H9 (cell line): ENCODE data around the gene XPNPEP2. TPM values are rescaled to one million over a fixed set of nuclear protein-coding genes. Genes with fewer than 3 reads are reported as not detected.

Experiments used
- DNase-seq: peaks from one replicate; pipeline ENCODE4 v3.0.0-alpha.2; 2017
- H2AFZ ChIP-seq: one replicate; pipeline ENCODE4 v1.6.1; 2013; ENCODE audit warnings: mild to moderate bottlenecking, low read length, control low read depth, moderate library complexity
- H2AK5ac ChIP-seq: 2 replicates; pipeline ENCODE4 v1.6.1; 2013; ENCODE audit warnings: low read length, control low read depth, mixed read lengths; ENCODE audit not compliant: insufficient read length
- H2BK120ac ChIP-seq: one replicate; pipeline ENCODE4 v1.6.1; 2013; ENCODE audit warnings: low read depth, mild to moderate bottlenecking, low read length, control low read depth, inconsistent platforms; ENCODE audit not compliant: poor library complexity, severe bottlenecking
- H2BK12ac ChIP-seq: 2 replicates; pipeline ENCODE4 v1.6.1; 2013; ENCODE audit warnings: low read length, control low read depth, mixed read lengths, low read depth; ENCODE audit not compliant: insufficient read length
- H2BK15ac ChIP-seq: 2 replicates; pipeline ENCODE4 v1.6.1; 2013; ENCODE audit warnings: low read depth, low read length, control low read depth
- H2BK20ac ChIP-seq: one replicate; pipeline ENCODE4 v1.6.1; 2013; ENCODE audit warnings: low read depth, mild to moderate bottlenecking, low read length, control low read depth, inconsistent platforms; ENCODE audit not compliant: poor library complexity, severe bottlenecking
- H2BK5ac ChIP-seq: 2 replicates; pipeline ENCODE4 v1.6.1; 2013; ENCODE audit warnings: low read length, control low read depth, mixed read lengths; ENCODE audit not compliant: insufficient read length
- H3K14ac ChIP-seq: 2 replicates; pipeline ENCODE4 v1.6.1; 2013; ENCODE audit warnings: low read length, control low read depth; ENCODE audit not compliant: insufficient read depth
- H3K18ac ChIP-seq: 2 replicates; pipeline ENCODE4 v1.6.1; 2013; ENCODE audit warnings: low read depth, mild to moderate bottlenecking, mixed read lengths, low read length, control low read depth; ENCODE audit not compliant: insufficient read length
- H3K23ac ChIP-seq: 2 replicates; pipeline ENCODE4 v1.6.1; 2013; ENCODE audit warnings: low read length, control low read depth, mixed read lengths, low read depth; ENCODE audit not compliant: insufficient read length
- H3K23me2 ChIP-seq: 2 replicates; pipeline ENCODE4 v1.6.1; 2013; ENCODE audit warnings: low read depth, mild to moderate bottlenecking, mixed read lengths, low read length, control low read depth; ENCODE audit not compliant: insufficient read length, poor library complexity, severe bottlenecking
- H3K27ac ChIP-seq: 2 replicates; pipeline ENCODE4 v1.5.1; 2013; ENCODE audit warnings: low read length, control low read depth, mixed read lengths, low read depth; ENCODE audit not compliant: insufficient read length
- H3K27me3 ChIP-seq: 2 replicates; pipeline ENCODE4 v1.6.1; 2013; ENCODE audit warnings: low read length, control low read depth, inconsistent platforms; ENCODE audit not compliant: insufficient read depth
- H3K4ac ChIP-seq: 2 replicates; pipeline ENCODE4 v1.6.1; 2013; ENCODE audit warnings: low read depth, mild to moderate bottlenecking, control low read depth, inconsistent platforms, low read length, moderate library complexity
- H3K4me1 ChIP-seq: 2 replicates; pipeline ENCODE4 v1.6.1; 2013; ENCODE audit warnings: low read length, control low read depth, inconsistent platforms; ENCODE audit not compliant: insufficient read depth
- H3K4me2 ChIP-seq: 2 replicates; pipeline ENCODE4 v1.6.1; 2013; ENCODE audit warnings: low read length, control low read depth, mixed read lengths; ENCODE audit not compliant: insufficient read length, insufficient read depth
- H3K56ac ChIP-seq: 2 replicates; pipeline ENCODE4 v1.6.1; 2013; ENCODE audit warnings: low read depth, mild to moderate bottlenecking, mixed read lengths, low read length, control low read depth; ENCODE audit not compliant: insufficient read length
- H3K79me1 ChIP-seq: 2 replicates; pipeline ENCODE4 v1.6.1; 2013; ENCODE audit warnings: low read depth, mild to moderate bottlenecking, moderate library complexity, low read length, control low read depth, inconsistent platforms; ENCODE audit not compliant: insufficient read depth, poor library complexity, severe bottlenecking
- H3K79me2 ChIP-seq: 2 replicates; pipeline ENCODE4 v1.6.1; 2013; ENCODE audit warnings: low read length, control low read depth, inconsistent platforms; ENCODE audit not compliant: insufficient read depth
- H3K9ac ChIP-seq: 2 replicates; pipeline ENCODE4 v1.6.1; 2013; ENCODE audit warnings: low read length, control low read depth, mixed read lengths; ENCODE audit not compliant: insufficient read length; ENCODE audit errors: extremely low read depth
- H3K9me3 ChIP-seq: one replicate; pipeline ENCODE4 v1.6.1; 2013; ENCODE audit warnings: low read depth, low read length, inconsistent platforms; ENCODE audit not compliant: control insufficient read depth
- H3T11ph ChIP-seq: one replicate; pipeline ENCODE4 v1.6.1; 2013; ENCODE audit warnings: mild to moderate bottlenecking, low read length, control low read depth, inconsistent platforms
- H4K20me1 ChIP-seq: one replicate; pipeline ENCODE4 v1.6.1; 2013; ENCODE audit not compliant: control insufficient read depth, insufficient read length, insufficient read depth
- H4K5ac ChIP-seq: 2 replicates; pipeline ENCODE4 v1.6.1; 2013; ENCODE audit warnings: low read depth, mild to moderate bottlenecking, mixed read lengths, low read length, control low read depth; ENCODE audit not compliant: insufficient read length
- H4K8ac ChIP-seq: replicated peaks from 2 replicates; pipeline ENCODE4 v1.6.1; 2013; ENCODE audit warnings: low read length, control low read depth, mixed read lengths, low read depth; ENCODE audit not compliant: insufficient read length
- H4K91ac ChIP-seq: 2 replicates; pipeline ENCODE4 v1.6.1; 2013; ENCODE audit warnings: low read depth, mild to moderate bottlenecking, moderate library complexity, mixed read lengths, low read length, control low read depth; ENCODE audit not compliant: insufficient read length
- H3K27ac Mint-ChIP-seq, 3 experiments: 2 replicates in 2 of 3; 3 replicates in 1 of 3; pipeline ENCODE4 v1.8.0; 2020 to 2021; ENCODE audit warnings: mixed read lengths in 3 of 3, mild to moderate bottlenecking in 1 of 3, moderate library complexity in 1 of 3
- H3K27me3 Mint-ChIP-seq: 2 replicates; pipeline ENCODE4 v1.8.0; 2021; ENCODE audit warnings: low read depth, mild to moderate bottlenecking, moderate library complexity, mixed read lengths
- H3K36me3 Mint-ChIP-seq, 3 experiments: 2 replicates in 2 of 3; 3 replicates in 1 of 3; pipeline ENCODE4 v1.8.0; 2020 to 2021; ENCODE audit warnings: low read depth in 3 of 3, mixed read lengths in 3 of 3; ENCODE audit not compliant: insufficient read depth in 1 of 3
- H3K4me1 Mint-ChIP-seq, 2 experiments: 2 replicates each; pipeline ENCODE4 v1.8.0; 2020; ENCODE audit warnings: mixed read lengths in 2 of 2
- H3K4me3 Mint-ChIP-seq, 2 experiments: 2 replicates in 1 of 2; 3 replicates in 1 of 2; pipeline ENCODE4 v1.8.0; 2020 to 2021; ENCODE audit warnings: mild to moderate bottlenecking in 2 of 2, mixed read lengths in 2 of 2, moderate library complexity in 1 of 2
- H3K9me3 Mint-ChIP-seq, 2 experiments: 2 replicates in 1 of 2; 3 replicates in 1 of 2; pipeline ENCODE4 v1.8.0; 2020; ENCODE audit warnings: mild to moderate bottlenecking in 2 of 2, mixed read lengths in 2 of 2, moderate library complexity in 1 of 2
- WGBS: extraction: QIAGEN DNeasy Blood & Tissue Kit; methylation state at CpG from one replicate; pipeline ENCODE4 v1.1.7; 2013; ENCODE audit warnings: missing lambda C conversion rate, low lambda C conversion rate, mixed read lengths; ENCODE audit not compliant: insufficient read length; ENCODE audit errors: extremely low coverage; 5-methylcytosine and 5-hydroxymethylcytosine counted together
- total RNA-seq: library from RNA; stranded (reverse); gene quantifications from 2 replicates; pipeline ENCODE4 v1.2.1, GENCODE V29; 2021
- TF ChIP-seq, protein P1 (sequence below): fragments of 200-600 bp; sonication (generic); conservative IDR thresholded peaks from 3 replicates; pipeline ENCODE4 v1.8.0; 2021; ENCODE audit warnings: antibody characterized with exemption, mild to moderate bottlenecking

XPNPEP2 gene
- total RNA-seq, 1 experiment from 2014 or later, result 0.11 TPM

DNA sequence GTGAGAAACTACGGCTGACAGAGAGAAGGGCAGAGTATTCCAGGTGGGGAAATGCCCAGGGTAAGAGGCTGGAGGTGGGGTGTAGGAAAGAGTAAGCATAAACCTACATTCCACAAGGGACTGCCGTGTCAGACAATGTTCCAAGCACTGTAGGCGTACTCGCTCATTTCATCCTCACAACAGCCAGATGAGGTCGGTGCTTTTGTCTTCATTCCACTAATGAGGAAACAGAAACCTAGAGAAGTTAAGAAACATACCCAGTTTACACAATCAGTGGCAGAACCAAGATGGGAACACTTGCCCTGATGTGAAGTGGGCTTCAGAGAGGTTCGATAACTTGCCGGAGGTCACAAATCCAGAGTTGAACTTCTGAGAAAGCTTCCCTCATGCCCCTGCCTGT, 45.6 kb downstream of the XPNPEP2 start:
- Histone ChIP-seq H3K14ac (no peak overlapping the region), H3K79me2 (no peaks in the 10 kb centered on the region), H2AK5ac (no peak overlapping the region), H2BK120ac (no peak overlapping the region), H4K8ac (no peak overlapping the region), H3T11ph (no peak overlapping the region), H3K4me1 (no peaks in the 10 kb centered on the region; the same call in 1 of the 2 replicates), H2BK5ac (no peak overlapping the region), H3K23me2 (no peaks in the 10 kb centered on the region), H3K18ac (no peak overlapping the region), H3K27me3 (no peaks in the 10 kb centered on the region), H4K91ac (no peak overlapping the region), H2AFZ (no peak overlapping the region), H4K20me1 (no peaks in the 10 kb centered on the region), H3K23ac (no peak overlapping the region), H2BK20ac (no peak overlapping the region), H3K79me1 (no peaks in the 10 kb centered on the region), H3K4me2 (no peak overlapping the region), H3K9ac (no peak overlapping the region), H3K4ac (no peak overlapping the region), H3K9me3 (no peaks in the 10 kb centered on the region), H2BK15ac (no peak overlapping the region), H3K27ac (no peak overlapping the region), H3K56ac (no peak overlapping the region), H4K5ac (no peak overlapping the region), H2BK12ac (no peak overlapping the region)
- H3K4me3 Mint-ChIP-seq, result no peak overlapping the region
- DNase-seq, result no peak
- H3K36me3 Mint-ChIP-seq, result peaks cover 0 to 6% (median 0%) of the 10 kb centered on the region in 3 experiments; a peak in 1 of 7 replicates
- peaks cover 0 to 57% of the 10 kb centered on the region in 2 experiments; a peak in 2 of 5 replicates for H3K9me3 Mint-ChIP-seq
- TF ChIP-seq, protein P1, sequence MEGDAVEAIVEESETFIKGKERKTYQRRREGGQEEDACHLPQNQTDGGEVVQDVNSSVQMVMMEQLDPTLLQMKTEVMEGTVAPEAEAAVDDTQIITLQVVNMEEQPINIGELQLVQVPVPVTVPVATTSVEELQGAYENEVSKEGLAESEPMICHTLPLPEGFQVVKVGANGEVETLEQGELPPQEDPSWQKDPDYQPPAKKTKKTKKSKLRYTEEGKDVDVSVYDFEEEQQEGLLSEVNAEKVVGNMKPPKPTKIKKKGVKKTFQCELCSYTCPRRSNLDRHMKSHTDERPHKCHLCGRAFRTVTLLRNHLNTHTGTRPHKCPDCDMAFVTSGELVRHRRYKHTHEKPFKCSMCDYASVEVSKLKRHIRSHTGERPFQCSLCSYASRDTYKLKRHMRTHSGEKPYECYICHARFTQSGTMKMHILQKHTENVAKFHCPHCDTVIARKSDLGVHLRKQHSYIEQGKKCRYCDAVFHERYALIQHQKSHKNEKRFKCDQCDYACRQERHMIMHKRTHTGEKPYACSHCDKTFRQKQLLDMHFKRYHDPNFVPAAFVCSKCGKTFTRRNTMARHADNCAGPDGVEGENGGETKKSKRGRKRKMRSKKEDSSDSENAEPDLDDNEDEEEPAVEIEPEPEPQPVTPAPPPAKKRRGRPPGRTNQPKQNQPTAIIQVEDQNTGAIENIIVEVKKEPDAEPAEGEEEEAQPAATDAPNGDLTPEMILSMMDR, result no peak
- no peaks in the 10 kb centered on the region; a peak in 1 of 4 replicates for H3K4me1 Mint-ChIP-seq
- H3K27ac Mint-ChIP-seq, result peak overlapping the region in 1 of 3 experiments; percentile 40; a peak in 1 of 7 replicates
- WGBS, result no CpG with 5 or more reads among the region's 7 CpGs
- H3K27me3 Mint-ChIP-seq, result peaks cover 11% of the 10 kb centered on the region
